GM12892 (cell line): ENCODE results near the gene TXNDC12.
"Not testable (repeated sequence)": the region's sequence is repeated elsewhere in the genome, so short reads cannot be mapped to it uniquely, and the experiment has no call there.

Experiments used
- DNase-seq: peaks from one replicate; pipeline ENCODE4 v3.0.0; 2011; ENCODE audit not compliant: insufficient read length
- FAIRE-seq: peaks from 2 replicates; lab custom pipeline; 2011; peaks lifted over from hg19 to GRCh38; lab: Jason Lieb, UNC
- POLR2A ChIP-seq: IDR thresholded peaks from 2 replicates; pipeline ENCODE4 v1.6.1; 2011; ENCODE audit warnings: low read depth, low read length, control low read depth
- POLR2AphosphoS5 ChIP-seq: IDR thresholded peaks from 2 replicates; pipeline ENCODE4 v1.6.1; 2011; ENCODE audit warnings: low read depth, low read length, control low read depth
- TAF1 ChIP-seq: IDR thresholded peaks from 2 replicates; pipeline ENCODE4 v1.6.1; 2011; ENCODE audit warnings: low read depth, mild to moderate bottlenecking, control low read depth, low read length, borderline replicate concordance

Gene TXNDC12

GRCh38 chr1:52008071-52008809, 46.8 kb downstream of the TXNDC12 start:
- FAIRE-seq = no peak
- TF ChIP-seq POLR2AphosphoS5 = no peak
- no peak for TF ChIP-seq TAF1
- TF ChIP-seq POLR2A = no peak

GRCh38 chr1:52007215-52008002, 47.6 kb downstream of the TXNDC12 start:
- FAIRE-seq (no peak), DNase-seq (no peak)
- TF ChIP-seq POLR2AphosphoS5 = no peak
- no peak for TF ChIP-seq TAF1
- no peak for TF ChIP-seq POLR2A

More at GRCh38 chr1:52008071-52008809, 46.8 kb downstream of the TXNDC12 start:
- no peak for DNase-seq

GRCh38 chr1:52006081-52006553, 48.9 kb downstream of the TXNDC12 start:
- not testable (repeated sequence) for DNase-seq, FAIRE-seq

- DNase-seq, FAIRE-seq: not testable (repeated sequence)
Measured at GRCh38 chr1:52005548-52005947, 49.4 kb downstream of the TXNDC12 start.

GRCh38 chr1:52003877-52004276, 51.1 kb downstream of the TXNDC12 start:
- TF ChIP-seq TAF1 = no peak
- TF ChIP-seq POLR2A = no peak
- no peak for TF ChIP-seq POLR2AphosphoS5
- FAIRE-seq = no peak
- DNase-seq = no peak

- TF ChIP-seq POLR2A = no peak
- no peak for TF ChIP-seq POLR2AphosphoS5
- TF ChIP-seq TAF1 = no peak
- DNase-seq (peak; percentile 59), FAIRE-seq (peak; percentile 74)
Measured at GRCh38 chr1:52002038-52002917, 52.7 kb downstream of the TXNDC12 start.

- DNase-seq (no peak), FAIRE-seq (no peak)
- TF ChIP-seq POLR2AphosphoS5 = no peak
- no peak for TF ChIP-seq TAF1
- TF ChIP-seq POLR2A = no peak
Measured at GRCh38 chr1:51998701-51999100, 56.3 kb downstream of the TXNDC12 start.

- no peak for DNase-seq
- no peak for FAIRE-seq
- TF ChIP-seq TAF1 (no peak), POLR2A (no peak), POLR2AphosphoS5 (no peak)
Measured at GRCh38 chr1:51997974-51998382, 57.0 kb downstream of the TXNDC12 start.

- TF ChIP-seq TAF1 (no peak), POLR2A (no peak), POLR2AphosphoS5 (no peak)
- DNase-seq (peak; percentile 64), FAIRE-seq (no peak)
Measured at GRCh38 chr1:51990478-51990965, 64.5 kb downstream of the TXNDC12 start, which contains the start of gene RAB3B. RAB3B (minus strand) TSS chr1:51990700; CDS start chr1:51977117, 13,583 bp downstream.

GRCh38 chr1:51989582-51990477, 65.2 kb downstream of the TXNDC12 start:
- no peak for DNase-seq
- no peak for TF ChIP-seq POLR2A
- no peak for TF ChIP-seq TAF1
- no peak for TF ChIP-seq POLR2AphosphoS5
- no peak for FAIRE-seq

GRCh38 chr1:51988254-51988653, 66.7 kb downstream of the TXNDC12 start:
- TF ChIP-seq POLR2A (no peak), TAF1 (no peak), POLR2AphosphoS5 (no peak)
- FAIRE-seq = no peak

More at GRCh38 chr1:51988254-51988653, 66.7 kb downstream of the TXNDC12 start:
- no peak for DNase-seq
